Astrocyte (in vitro differentiated cells and primary cell): ENCODE data around the gene PLAGL2.

Experiments used
- CTCF ChIP-seq: IDR thresholded peaks from 2 replicates; pipeline ENCODE4 v1.5.1; 2011; ENCODE audit warnings: low read depth, mild to moderate bottlenecking, inconsistent platforms, low read length, moderate library complexity; ENCODE audit not compliant: insufficient read depth
- EZH2 ChIP-seq: IDR thresholded peaks from 2 replicates; pipeline ENCODE4 v1.6.1; 2012; ENCODE audit warnings: mild to moderate bottlenecking, low read length, inconsistent platforms; ENCODE audit not compliant: insufficient read depth

- TF ChIP-seq CTCF (no peak), EZH2 (no peak)
Measured at GRCh38 chr20:32193996-32194395, 13.5 kb downstream of the PLAGL2 start.
